Fibroblast of mammary gland (primary cell): ENCODE measurements around the gene GALNT18.
A peak's percentile ranks its signal among the peaks of the same experiment; 100 is the strongest.

Source experiments
- DNase-seq: peaks from one replicate; pipeline ENCODE4 v3.0.0-alpha.2; 2010; ENCODE audit warnings: low read depth
- H3K4me3 ChIP-seq: 2 replicates; pipeline ENCODE4 v1.5.1; 2011; ENCODE audit warnings: low read depth, mild to moderate bottlenecking, low read length, moderate library complexity; ENCODE audit not compliant: control insufficient read depth
- CTCF ChIP-seq: conservative IDR thresholded peaks from 2 replicates; pipeline ENCODE4 v1.5.1; 2011; ENCODE audit warnings: low read depth, low read length, inconsistent platforms; ENCODE audit not compliant: control insufficient read depth, insufficient read depth

The GALNT18 gene

GRCh38 chr11:11322101-11322500 is 299.7 kb downstream of the GALNT18 start:
- DNase-seq = no peak
- TF ChIP-seq CTCF = no peak
- no peak overlapping the region for H3K4me3 ChIP-seq

GRCh38 chr11:11320825-11321224 is 301.0 kb downstream of the GALNT18 start:
- no peak for TF ChIP-seq CTCF
- no peak for DNase-seq
- H3K4me3 ChIP-seq = no peak overlapping the region

GRCh38 chr11:11318961-11319360 is 302.8 kb downstream of the GALNT18 start:
- DNase-seq = no peak
- TF ChIP-seq CTCF = no peak
- no peak overlapping the region for H3K4me3 ChIP-seq

- no peak for DNase-seq
- no peak for TF ChIP-seq CTCF
- no peak overlapping the region for H3K4me3 ChIP-seq
These were observed 303.3 kb downstream of the GALNT18 start for GRCh38 chr11:11318461-11318860.

GRCh38 chr11:11316651-11317230 is 305.1 kb downstream of the GALNT18 start:
- no peak overlapping the region for H3K4me3 ChIP-seq
- no peak for DNase-seq
- TF ChIP-seq CTCF = no peak

GRCh38 chr11:11313902-11314692 is 307.7 kb downstream of the GALNT18 start:
- no peak for TF ChIP-seq CTCF
- no peak for DNase-seq
- H3K4me3 ChIP-seq = no peak overlapping the region

GRCh38 chr11:11313426-11313825 is 308.4 kb downstream of the GALNT18 start:
- DNase-seq = peak; percentile 66
- no peak for TF ChIP-seq CTCF
- H3K4me3 ChIP-seq = no peak overlapping the region
